LNCAP (cell line): ENCODE data around the gene WWOX.

Experiments used
- TF ChIP-seq, protein P1 (sequence below): fragments of 450-650 bp; IDR thresholded peaks from 2 replicates; pipeline ENCODE4 v1.5.1; 2017; ENCODE audit warnings: mild to moderate bottlenecking

Gene WWOX

GRCh38 chr16:78443542-78444364, 344.3 kb downstream of the WWOX start:
- TF ChIP-seq, protein P1, sequence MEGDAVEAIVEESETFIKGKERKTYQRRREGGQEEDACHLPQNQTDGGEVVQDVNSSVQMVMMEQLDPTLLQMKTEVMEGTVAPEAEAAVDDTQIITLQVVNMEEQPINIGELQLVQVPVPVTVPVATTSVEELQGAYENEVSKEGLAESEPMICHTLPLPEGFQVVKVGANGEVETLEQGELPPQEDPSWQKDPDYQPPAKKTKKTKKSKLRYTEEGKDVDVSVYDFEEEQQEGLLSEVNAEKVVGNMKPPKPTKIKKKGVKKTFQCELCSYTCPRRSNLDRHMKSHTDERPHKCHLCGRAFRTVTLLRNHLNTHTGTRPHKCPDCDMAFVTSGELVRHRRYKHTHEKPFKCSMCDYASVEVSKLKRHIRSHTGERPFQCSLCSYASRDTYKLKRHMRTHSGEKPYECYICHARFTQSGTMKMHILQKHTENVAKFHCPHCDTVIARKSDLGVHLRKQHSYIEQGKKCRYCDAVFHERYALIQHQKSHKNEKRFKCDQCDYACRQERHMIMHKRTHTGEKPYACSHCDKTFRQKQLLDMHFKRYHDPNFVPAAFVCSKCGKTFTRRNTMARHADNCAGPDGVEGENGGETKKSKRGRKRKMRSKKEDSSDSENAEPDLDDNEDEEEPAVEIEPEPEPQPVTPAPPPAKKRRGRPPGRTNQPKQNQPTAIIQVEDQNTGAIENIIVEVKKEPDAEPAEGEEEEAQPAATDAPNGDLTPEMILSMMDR, result no peak

DNA sequence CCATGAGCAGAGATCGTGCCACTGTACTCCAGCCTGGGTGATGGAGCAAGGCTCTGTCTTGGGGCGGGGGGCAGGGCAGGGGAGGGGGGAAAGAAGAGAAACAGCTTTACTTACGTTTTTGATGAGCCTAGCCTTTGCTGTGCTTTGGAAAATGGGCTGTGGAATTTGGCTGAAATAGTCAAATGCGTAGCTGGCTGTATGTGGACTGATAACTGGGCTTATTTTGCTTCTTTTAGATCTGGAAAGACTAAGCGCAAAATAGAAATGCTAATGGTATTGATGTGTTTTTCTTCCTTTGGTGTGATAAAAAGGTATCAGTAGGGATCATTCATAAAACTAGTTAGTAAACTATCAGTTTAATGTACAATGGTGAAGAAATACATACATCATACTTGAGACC, 346.4 kb downstream of the WWOX start:
- TF ChIP-seq, protein P1, result no peak

DNA sequence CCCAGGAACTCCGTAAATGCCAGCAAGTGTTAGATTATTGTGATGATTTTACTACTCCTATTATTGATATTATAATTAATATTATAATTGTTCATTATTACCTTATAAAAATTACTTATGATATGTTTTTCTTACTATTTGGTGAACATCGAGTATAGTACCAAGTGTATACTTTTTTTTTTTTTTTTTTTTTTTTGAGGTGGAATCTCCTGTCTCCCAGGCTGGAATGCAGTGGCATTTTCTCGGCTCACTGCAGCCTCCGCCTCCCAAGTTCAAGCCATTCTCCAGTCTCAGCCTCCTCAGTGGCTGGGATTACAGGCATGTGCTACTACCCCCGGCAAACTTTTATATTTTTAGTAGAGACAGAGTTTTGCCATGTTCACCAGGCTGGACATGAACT, 347.0 kb downstream of the WWOX start:
- TF ChIP-seq, protein P1, result no peak

GRCh38 chr16:78446992-78447563, 347.6 kb downstream of the WWOX start:
- TF ChIP-seq, protein P1, result no peak

GRCh38 chr16:78448658-78449271, 349.3 kb downstream of the WWOX start:
- TF ChIP-seq, protein P1, result no peak

DNA sequence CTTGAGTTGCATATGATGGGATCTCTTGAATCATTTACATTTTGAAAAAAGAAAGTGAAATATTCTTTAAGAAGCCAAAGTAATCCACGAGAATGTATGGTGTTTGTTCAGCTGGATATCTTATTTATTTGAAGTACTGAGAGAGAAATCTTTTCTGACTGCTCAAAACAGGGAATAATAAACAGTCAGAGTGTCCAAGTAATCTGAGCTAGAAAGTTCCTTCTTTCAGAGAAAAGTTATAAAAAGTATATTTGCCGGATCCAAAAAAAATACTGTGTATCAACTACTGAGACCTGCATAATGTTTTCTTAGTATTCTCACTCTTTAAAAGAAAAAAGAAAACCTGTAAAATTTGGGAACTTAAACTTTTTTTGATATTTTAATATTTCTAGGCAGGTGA, 350.8 kb downstream of the WWOX start:
- TF ChIP-seq, protein P1, result no peak

DNA sequence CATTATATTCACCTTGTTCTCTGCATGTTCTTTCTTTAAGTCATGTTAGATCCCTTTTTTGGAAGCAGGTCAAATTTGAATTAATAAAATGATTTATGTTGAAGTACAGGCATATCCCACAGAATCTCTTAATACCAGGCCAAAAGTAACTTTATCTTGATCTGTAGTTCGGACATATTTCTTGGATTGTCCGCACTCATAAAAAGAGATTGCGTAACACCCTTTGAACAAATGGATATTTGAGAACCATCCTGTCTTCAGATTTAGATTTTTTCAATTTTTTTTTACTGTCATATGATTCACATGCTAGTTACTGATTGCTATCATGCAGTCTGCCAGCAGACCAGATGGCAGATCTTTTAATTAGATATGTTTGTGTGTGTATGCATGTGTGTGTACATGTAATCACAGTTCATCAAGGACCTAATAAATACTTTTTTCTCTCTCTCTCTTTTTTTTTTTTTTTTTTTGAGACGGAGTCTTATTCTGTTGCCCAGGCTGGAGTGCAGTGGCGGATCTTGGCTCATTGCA, 352.6 kb downstream of the WWOX start:
- TF ChIP-seq, protein P1, result no peak
